Nephron (organoid): Measurements from ENCODE around the gene LRRC8B.

Source experiments
- H3K27ac Mint-ChIP-seq, 3 experiments: 2 replicates each; pipeline ENCODE4 v1.8.0; 2020; ENCODE audit warnings: mixed read lengths in 3 of 3, mild to moderate bottlenecking in 2 of 3, moderate library complexity in 1 of 3
- H3K27me3 Mint-ChIP-seq: 2 replicates; pipeline ENCODE4 v1.8.0; 2021; ENCODE audit warnings: low read depth, mild to moderate bottlenecking, moderate library complexity, mixed read lengths
- H3K36me3 Mint-ChIP-seq: 2 replicates; pipeline ENCODE4 v1.8.0; 2020; ENCODE audit warnings: low read depth, mixed read lengths
- H3K4me1 Mint-ChIP-seq: 2 replicates; pipeline ENCODE4 v1.8.0; 2020; ENCODE audit warnings: mixed read lengths
- H3K4me3 Mint-ChIP-seq, 3 experiments: 2 replicates each; pipeline ENCODE4 v1.8.0; 2020; ENCODE audit warnings: mild to moderate bottlenecking in 3 of 3, mixed read lengths in 3 of 3, moderate library complexity in 2 of 3
- H3K9me3 Mint-ChIP-seq: 2 replicates; pipeline ENCODE4 v1.8.0; 2020; ENCODE audit warnings: mixed read lengths
- TF ChIP-seq, protein P1 (sequence below), 3 experiments: fragments of 200-600 bp; sonication (generic); IDR thresholded peaks; one replicate each; pipeline ENCODE4 v1.5.0; 2021; ENCODE audit warnings: antibody characterized with exemption in 3 of 3; ENCODE audit not compliant: unreplicated experiment in 3 of 3

LRRC8B gene

DNA sequence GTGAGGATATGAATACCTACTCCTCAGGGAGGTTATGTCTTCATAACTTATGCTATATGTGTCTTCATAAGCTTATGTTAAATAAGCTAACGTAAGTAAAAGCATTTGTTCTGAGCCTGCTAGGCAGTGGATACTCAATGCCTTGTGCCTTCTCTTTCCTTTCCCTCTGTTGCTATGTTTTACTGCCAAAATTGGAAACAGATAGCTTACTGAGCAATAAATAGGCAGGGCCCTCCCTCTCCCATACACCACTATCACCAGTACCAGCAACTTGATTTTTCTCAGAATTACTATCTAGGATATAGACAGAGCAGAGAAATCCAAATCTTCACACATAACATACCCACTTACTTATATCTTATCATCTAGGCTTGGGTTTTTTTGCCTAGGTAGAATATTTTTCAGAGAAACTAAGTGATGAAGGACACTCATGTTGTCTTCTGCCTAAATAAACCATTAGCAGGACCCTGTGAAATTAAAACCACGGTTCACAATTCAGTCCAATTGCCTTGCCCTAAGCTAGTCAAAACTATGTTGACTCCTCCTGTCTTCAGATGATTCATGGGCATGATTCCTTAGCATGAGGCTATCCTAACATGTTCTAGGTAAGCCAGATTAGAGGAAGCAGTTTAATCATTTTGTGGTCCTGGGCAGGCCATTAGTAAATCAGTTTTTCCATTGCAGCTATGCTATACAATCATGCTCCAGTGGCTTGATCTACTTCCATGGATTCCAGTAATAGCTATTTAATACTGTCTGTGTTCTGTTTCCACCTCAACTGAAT lies 92.4 kb downstream of the LRRC8B start:
- Mint-ChIP-seq H3K36me3 (no peaks in the 10 kb centered on the region), H3K27me3 (no peaks in the 10 kb centered on the region), H3K4me1 (no peaks in the 10 kb centered on the region), H3K4me3 (no peak overlapping the region), H3K27ac (no peak overlapping the region), H3K9me3 (no peaks in the 10 kb centered on the region)
- TF ChIP-seq, protein P1, sequence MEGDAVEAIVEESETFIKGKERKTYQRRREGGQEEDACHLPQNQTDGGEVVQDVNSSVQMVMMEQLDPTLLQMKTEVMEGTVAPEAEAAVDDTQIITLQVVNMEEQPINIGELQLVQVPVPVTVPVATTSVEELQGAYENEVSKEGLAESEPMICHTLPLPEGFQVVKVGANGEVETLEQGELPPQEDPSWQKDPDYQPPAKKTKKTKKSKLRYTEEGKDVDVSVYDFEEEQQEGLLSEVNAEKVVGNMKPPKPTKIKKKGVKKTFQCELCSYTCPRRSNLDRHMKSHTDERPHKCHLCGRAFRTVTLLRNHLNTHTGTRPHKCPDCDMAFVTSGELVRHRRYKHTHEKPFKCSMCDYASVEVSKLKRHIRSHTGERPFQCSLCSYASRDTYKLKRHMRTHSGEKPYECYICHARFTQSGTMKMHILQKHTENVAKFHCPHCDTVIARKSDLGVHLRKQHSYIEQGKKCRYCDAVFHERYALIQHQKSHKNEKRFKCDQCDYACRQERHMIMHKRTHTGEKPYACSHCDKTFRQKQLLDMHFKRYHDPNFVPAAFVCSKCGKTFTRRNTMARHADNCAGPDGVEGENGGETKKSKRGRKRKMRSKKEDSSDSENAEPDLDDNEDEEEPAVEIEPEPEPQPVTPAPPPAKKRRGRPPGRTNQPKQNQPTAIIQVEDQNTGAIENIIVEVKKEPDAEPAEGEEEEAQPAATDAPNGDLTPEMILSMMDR (IDR thresholded peaks at IDR 0.05; ENCODE audit: unreplicated experiment in 3 of 3) = no peak

DNA sequence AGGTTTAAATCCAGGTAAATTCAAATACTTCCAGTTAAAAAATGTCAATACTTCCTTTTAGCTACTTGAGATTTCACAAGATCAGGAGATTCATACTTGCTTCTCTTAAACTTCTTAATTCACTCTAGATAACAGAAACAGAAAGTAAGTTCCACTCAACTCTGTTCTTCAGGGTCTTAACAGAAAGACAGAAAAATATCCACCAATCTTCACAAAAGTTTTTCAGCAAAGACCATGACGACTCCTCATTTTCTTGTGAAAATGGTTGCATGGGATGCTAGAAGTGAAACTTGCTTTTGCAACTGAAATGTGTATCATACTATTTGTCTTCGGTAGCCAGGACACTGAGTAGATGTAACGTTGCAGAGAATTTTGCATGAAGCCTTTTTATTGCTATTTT lies 96.0 kb downstream of the LRRC8B start:
- Mint-ChIP-seq H3K27me3 (no peaks in the 10 kb centered on the region), H3K9me3 (no peaks in the 10 kb centered on the region), H3K36me3 (no peaks in the 10 kb centered on the region), H3K4me3 (no peak overlapping the region), H3K27ac (no peak overlapping the region), H3K4me1 (no peaks in the 10 kb centered on the region)
- TF ChIP-seq, protein P1 (IDR thresholded peaks at IDR 0.05; ENCODE audit: unreplicated experiment in 3 of 3) = no peak

DNA sequence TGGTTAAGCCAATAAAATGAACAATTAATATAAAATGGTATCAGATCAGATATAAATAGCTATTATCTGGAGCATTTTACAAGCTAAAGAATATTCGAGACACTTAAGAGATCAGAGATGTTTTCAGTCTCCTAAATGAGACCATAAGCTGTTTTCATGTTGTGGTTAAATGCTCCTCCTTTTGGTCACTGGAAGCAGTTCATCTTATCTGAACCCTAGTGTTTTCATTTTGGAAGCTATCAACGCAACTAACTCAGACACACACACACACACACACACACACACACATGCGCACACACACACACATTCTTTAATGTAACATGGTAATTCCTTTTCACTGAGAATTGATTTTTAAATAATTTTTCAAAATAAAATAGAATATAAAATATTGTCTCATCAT lies 98.3 kb downstream of the LRRC8B start:
- Mint-ChIP-seq H3K36me3 (no peaks in the 10 kb centered on the region), H3K9me3 (no peaks in the 10 kb centered on the region), H3K27me3 (no peaks in the 10 kb centered on the region), H3K4me3 (no peak overlapping the region), H3K27ac (no peak overlapping the region), H3K4me1 (no peaks in the 10 kb centered on the region)
- TF ChIP-seq, protein P1 (IDR thresholded peaks at IDR 0.05; ENCODE audit: unreplicated experiment in 3 of 3) = no peak

DNA sequence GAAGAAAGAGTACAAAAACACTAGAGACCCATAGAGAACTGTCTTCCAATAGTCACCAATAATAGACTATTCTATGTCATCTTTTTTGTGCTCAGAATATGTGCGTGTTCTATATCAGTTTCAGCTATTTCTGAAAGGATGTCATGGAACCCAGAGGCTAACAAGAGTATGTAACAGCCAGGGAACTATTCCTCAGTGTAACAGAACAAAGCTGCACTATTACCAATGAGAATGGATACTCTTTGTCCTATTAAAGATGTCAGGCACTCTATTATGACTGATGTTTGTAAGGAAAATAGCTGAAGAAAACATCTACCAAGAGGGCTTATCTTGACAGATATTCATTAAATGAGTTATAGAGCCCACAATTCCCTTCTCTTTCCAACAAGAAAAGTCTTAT lies 99.7 kb downstream of the LRRC8B start:
- Mint-ChIP-seq H3K27ac (no peak overlapping the region), H3K27me3 (peaks cover 4% of the 10 kb centered on the region), H3K4me3 (no peak overlapping the region), H3K36me3 (no peaks in the 10 kb centered on the region), H3K9me3 (no peaks in the 10 kb centered on the region), H3K4me1 (no peaks in the 10 kb centered on the region)
- TF ChIP-seq, protein P1 (IDR thresholded peaks at IDR 0.05; ENCODE audit: unreplicated experiment in 3 of 3) = no peak

DNA sequence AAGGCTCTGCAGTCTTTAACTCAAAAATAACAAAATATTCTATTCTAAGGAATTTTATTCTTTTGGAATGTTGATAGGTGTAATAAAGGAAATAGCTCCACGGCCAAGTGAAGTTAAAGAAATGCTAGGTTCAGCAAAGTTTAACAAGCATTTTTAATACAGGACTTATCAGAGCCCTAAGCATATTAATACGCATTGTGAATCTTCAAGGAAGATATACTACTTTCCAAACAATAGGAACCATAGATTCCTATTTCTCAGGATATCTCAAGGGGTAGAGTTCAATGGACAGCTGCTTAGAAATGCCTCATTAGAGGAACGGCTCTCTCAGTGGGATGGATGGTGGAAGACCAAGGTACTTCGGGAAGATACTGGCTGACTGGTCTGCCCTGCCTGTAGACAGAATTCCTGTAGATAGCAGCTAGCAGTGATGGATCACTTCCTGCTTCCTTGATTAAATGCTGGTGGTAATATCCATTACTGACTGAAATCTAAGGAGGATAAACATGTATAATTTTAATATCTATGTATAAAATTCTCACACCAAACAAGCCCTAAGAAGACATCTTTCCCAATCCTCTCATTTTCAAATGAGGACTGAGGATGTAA lies 100.2 kb downstream of the LRRC8B start:
- TF ChIP-seq, protein P1 (IDR thresholded peaks at IDR 0.05; ENCODE audit: unreplicated experiment in 3 of 3) = no peak
- Mint-ChIP-seq H3K4me3 (no peak overlapping the region), H3K9me3 (no peaks in the 10 kb centered on the region), H3K4me1 (no peaks in the 10 kb centered on the region), H3K36me3 (no peaks in the 10 kb centered on the region), H3K27ac (no peak overlapping the region), H3K27me3 (peaks cover 4% of the 10 kb centered on the region)

DNA sequence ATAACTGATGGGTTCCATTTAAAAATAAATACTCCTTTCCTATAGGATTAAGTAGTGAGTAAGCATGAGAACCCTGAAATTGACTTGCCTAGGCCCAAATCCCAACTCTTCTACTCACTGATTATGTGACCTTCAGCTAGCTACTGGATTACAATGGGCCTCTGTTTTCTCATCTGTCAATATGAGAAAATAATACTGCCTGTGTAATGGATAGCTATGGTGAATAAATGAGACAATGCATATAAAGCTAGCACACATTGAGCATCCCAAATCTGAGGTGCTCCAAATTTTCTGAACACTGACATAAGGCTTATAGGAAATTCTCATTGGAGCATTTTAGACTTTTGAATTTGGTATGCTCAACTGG lies 103.0 kb downstream of the LRRC8B start:
- TF ChIP-seq, protein P1 (IDR thresholded peaks at IDR 0.05; ENCODE audit: unreplicated experiment in 3 of 3) = no peak
- peaks cover 25% of the 10 kb centered on the region for H3K27me3 Mint-ChIP-seq
- H3K36me3 Mint-ChIP-seq = no peaks in the 10 kb centered on the region
- H3K4me3 Mint-ChIP-seq = no peak overlapping the region
- no peaks in the 10 kb centered on the region for H3K9me3 Mint-ChIP-seq
- H3K27ac Mint-ChIP-seq = no peak overlapping the region
- H3K4me1 Mint-ChIP-seq = no peaks in the 10 kb centered on the region
